ENCODE data around the gene CFAP99.

- TF ChIP-seq CTCF (optimal IDR thresholded peaks at IDR 0.05 in 1 of 3, IDR thresholded peaks at IDR 0.05 in 1 of 3, conservative IDR thresholded peaks at IDR 0.05 in 1 of 3; ENCODE audit: extremely low read depth in 1 of 3, insufficient read depth in 2 of 3, low read length in 3 of 3) = no peak
- no peak for TF ChIP-seq EZH2 (IDR thresholded peaks at IDR 0.05; ENCODE audit: low read length)
Measured at GRCh38 chr4:2482693-2483092, 63.9 kb downstream of the CFAP99 start.

Data from keratinocyte (primary cell).